GM13977 (cell line): Measurements from ENCODE around the gene ALK.

Experiments
- DNase-seq: peaks from one replicate; pipeline ENCODE4 v3.0.0; 2012; ENCODE audit warnings: low spot score
- CTCF ChIP-seq: IDR thresholded peaks from 2 replicates; pipeline ENCODE4 v1.5.1; 2012; ENCODE audit warnings: mild to moderate bottlenecking, control low read depth; ENCODE audit not compliant: insufficient read depth; ENCODE audit errors: extremely low read depth, missing control alignments
- in situ Hi-C: fragments of 300-500 bp; cut with MboI; formaldehyde crosslinking; loops from one replicate; pipeline ENCODE4 v1.12.0; 2022; ENCODE audit warnings: low sequenced_read_pairs, low pct_unique_long_range_greater_than_20kb, mixed read lengths, inconsistent platforms; ENCODE audit not compliant: unreplicated experiment

Gene ALK

DNA sequence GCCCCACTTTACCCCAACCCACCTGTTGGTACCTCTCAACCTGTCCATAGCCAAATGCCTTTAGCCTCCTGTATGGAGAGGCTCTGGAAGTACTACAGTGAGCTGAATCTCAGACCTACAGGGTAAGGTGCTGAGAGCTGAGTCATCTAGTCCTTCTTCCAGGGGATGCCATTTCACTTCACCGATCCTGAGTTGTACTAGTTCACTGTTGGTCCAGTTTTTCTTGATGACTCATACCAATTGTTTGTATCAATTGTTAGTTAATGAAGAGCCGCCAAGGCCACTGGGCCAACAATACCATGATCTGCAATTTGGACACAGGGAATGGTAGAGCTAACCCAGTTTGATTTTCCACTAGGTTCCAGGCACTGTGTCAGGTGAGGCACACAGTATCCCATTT is 549.2 kb downstream of the ALK start:
- in situ Hi-C loops, result no loop called here
- DNase-seq, result no peak
- TF ChIP-seq CTCF, result no peak

DNA sequence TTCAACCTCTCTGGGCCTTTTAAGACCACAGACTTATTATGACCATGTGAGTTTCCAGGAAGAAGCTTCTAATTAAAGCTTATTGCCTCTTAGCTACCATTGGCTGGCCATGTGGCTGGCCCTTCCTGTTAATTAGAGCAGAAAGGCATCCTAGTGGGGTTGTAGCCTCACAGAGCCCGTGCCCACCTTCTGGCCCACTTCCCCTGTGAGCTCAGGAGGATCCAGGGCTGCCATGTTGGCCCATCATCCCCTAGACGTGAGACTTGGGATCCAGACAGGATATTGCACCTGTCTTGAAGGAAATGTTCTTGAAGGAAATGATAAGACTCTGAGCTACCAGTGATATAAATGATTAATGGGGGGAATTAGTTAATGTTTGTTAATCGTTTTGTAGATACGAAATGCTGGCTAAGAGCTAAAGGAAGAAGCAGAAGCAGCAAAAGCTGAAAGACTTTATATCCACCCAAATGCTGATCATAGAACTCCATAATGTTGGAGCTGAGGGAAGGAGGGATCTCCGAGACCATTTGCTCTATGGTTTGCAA is 550.7 kb downstream of the ALK start:
- in situ Hi-C loops, result no loop called here
- no peak for TF ChIP-seq CTCF
- DNase-seq, result no peak

- DNase-seq, result no peak
- no peak for TF ChIP-seq CTCF
- in situ Hi-C loops, result no loop called here
Observed at GRCh38 chr2:29370173-29370572, 551.2 kb downstream of the ALK start.

DNA sequence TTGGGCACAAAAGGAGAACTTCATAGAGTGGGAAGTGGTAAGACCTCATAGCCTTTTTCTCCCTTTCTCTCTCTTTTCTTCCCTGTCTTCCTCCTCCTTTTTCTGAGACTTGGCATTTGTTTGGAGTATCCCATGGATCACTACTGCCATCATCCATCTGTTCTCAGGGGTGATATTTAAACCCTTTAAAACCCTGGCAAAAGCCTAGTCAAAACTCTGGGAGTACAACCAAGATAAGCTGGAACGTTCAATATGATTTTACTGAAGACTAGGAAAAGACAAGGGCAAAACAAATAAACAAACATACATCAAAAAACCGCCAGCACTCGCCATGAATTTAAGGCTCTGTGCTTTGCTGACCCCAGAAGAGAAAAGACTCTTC is 552.7 kb downstream of the ALK start:
- no peak for DNase-seq
- no peak for TF ChIP-seq CTCF
- in situ Hi-C loops, result no loop called here

DNA sequence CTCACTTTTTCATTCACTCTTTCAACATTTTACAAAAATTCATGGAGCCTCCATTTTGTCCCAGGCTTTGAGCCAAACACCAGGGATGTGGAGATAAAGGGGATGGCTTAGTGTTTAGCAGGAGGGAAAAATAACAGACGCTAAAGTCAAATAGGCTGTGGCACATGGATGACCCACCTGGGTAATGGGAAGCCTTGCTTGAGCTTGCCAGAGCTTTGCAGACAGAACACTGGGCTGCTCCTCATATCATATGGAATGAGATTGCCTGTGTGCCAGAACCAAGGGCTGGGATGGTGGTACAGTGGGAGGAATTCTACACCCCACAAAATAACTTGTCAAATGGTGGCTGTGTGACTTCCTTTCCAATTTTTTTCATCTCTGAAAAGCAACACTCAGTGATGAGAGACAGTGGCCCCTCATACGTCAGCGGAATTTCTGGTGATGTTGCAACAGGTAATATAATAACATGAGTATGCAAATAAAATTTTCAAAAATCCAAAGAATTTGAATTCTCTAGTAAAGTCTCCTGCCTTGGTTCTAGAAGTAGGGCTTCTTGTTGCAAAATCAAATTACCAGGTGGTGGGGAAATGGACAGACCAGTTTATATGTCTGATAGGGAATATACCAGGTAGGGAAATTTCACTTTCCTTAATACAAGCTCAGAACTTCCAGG is 553.3 kb downstream of the ALK start:
- in situ Hi-C loops, result no loop called here
- DNase-seq, result no peak
- TF ChIP-seq CTCF, result no peak

DNA sequence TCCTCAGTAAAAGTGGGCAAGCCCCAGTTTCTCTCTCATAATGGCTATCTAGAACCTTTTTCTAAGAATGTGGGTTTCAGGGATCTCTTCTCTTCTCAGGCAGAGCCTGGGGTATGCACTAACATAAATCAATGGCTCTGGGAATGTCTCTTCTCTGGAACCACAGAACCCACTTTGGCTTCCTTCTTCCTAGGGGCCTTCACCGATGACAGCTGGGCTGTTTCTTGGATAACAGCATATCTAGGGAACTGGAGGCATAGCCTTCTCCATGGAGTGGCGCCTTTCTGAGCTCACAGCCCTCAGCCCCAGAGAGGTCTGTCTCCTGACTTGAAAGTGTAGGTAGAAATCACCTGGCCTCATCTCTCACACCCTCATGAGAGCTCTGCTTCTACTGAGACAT is 558.3 kb downstream of the ALK start:
- no peak for TF ChIP-seq CTCF
- in situ Hi-C loops, result no loop called here

More for the DNA sequence above, 558.3 kb downstream of the ALK start:
- no peak for DNase-seq
